GM21723 (cell line): ENCODE data around the gene SPANXA2.
"Not testable (repeated sequence)": the region's sequence is repeated elsewhere in the genome, so short reads cannot be mapped to it uniquely, and the experiment has no call there.

ENCODE experiments used
- ATAC-seq: cut with Tn5 transposase; IDR thresholded peaks from one replicate; pipeline ENCODE4 v1.9.1; 2021; ENCODE audit warnings: mild to moderate bottlenecking, moderate library complexity; ENCODE audit not compliant: unreplicated experiment

SPANXA2 gene

GRCh38 chrX:141589408-141589807 lies at the start of gene SPANXA2:
Gene SPANXA2 (plus strand): TSS chrX:141589708. CDS start chrX:141589768, 60 bp downstream.
- not testable (repeated sequence) for ATAC-seq

- not testable (repeated sequence) for ATAC-seq
Observed at GRCh38 chrX:141542551-141542950, 47.0 kb upstream of the SPANXA2 start.

GRCh38 chrX:141584638-141585037 lies 4.9 kb upstream of the SPANXA2 start, which contains the start of gene SPANXA1:
Gene SPANXA1 (minus strand): TSS chrX:141584738. CDS start chrX:141584678, 60 bp downstream.
- not testable (repeated sequence) for ATAC-seq

GRCh38 chrX:141609111-141609510 lies 19.6 kb downstream of the SPANXA2 start:
- no peak for ATAC-seq

GRCh38 chrX:141619336-141619735 lies 29.8 kb downstream of the SPANXA2 start:
- ATAC-seq: no peak

GRCh38 chrX:141632124-141632523 lies 42.6 kb downstream of the SPANXA2 start:
- no peak for ATAC-seq

GRCh38 chrX:141638550-141638949 lies 49.0 kb downstream of the SPANXA2 start:
- no peak for ATAC-seq
